DND-41 (cell line): Measurements from ENCODE around the gene DMPK.

Experiments used
- EZH2 ChIP-seq: IDR thresholded peaks from 3 replicates; pipeline ENCODE4 v1.6.1; 2012; ENCODE audit warnings: borderline replicate concordance, low read depth, mild to moderate bottlenecking, moderate library complexity, low read length, inconsistent platforms; ENCODE audit not compliant: severe bottlenecking
- TF ChIP-seq, protein P1 (sequence below): IDR thresholded peaks from 2 replicates; pipeline ENCODE4 v1.5.1; 2012; ENCODE audit warnings: borderline replicate concordance, low read length, moderate library complexity, mild to moderate bottlenecking; ENCODE audit not compliant: poor library complexity, severe bottlenecking; ENCODE audit errors: extremely low read depth

DNA sequence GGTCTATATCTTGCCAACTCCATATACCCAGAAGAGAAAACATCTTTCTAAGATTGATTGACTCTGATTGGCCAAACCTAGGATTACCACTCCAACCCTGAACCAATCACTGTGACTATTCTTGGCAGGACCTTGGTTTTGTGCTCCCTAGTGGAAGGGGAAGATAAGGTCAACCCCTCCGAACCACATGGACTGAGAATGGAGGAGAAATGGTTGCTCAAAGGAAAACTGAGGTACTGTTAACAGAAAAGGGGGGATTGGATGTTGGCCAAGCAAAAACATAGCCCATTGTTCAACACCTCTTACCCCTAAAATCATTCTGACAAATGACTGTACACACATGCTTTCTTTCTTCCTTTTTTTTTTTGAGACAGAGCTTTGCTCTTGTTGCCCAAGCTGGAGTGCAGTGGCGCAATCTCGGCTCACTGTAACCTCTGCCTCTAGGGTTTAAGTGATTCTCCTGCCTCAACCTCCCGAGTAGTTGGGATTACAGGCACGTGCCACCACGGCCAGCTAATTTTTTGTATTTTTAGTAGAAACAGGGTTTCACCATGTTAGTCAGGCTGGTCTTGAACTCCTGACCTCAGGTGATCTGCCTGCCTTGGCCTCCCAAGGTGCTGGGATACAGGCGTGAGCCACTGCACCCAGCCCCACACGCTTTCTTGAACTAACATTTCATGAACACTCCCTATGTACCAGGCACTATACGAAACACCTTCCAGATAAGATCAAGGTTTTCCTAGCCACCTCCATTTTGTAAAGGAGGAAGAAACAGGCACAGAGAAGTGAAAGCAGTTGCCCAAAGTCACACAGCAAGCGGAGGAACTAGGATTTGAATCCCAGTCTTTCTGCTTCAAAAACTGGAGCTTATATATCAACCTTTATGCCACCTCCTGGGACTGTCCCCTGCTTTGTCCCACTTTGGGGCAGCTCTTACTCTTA lies 42.5 kb downstream of the DMPK start:
- TF ChIP-seq, protein P1, sequence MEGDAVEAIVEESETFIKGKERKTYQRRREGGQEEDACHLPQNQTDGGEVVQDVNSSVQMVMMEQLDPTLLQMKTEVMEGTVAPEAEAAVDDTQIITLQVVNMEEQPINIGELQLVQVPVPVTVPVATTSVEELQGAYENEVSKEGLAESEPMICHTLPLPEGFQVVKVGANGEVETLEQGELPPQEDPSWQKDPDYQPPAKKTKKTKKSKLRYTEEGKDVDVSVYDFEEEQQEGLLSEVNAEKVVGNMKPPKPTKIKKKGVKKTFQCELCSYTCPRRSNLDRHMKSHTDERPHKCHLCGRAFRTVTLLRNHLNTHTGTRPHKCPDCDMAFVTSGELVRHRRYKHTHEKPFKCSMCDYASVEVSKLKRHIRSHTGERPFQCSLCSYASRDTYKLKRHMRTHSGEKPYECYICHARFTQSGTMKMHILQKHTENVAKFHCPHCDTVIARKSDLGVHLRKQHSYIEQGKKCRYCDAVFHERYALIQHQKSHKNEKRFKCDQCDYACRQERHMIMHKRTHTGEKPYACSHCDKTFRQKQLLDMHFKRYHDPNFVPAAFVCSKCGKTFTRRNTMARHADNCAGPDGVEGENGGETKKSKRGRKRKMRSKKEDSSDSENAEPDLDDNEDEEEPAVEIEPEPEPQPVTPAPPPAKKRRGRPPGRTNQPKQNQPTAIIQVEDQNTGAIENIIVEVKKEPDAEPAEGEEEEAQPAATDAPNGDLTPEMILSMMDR, result no peak
- TF ChIP-seq EZH2, result no peak
